SU-DHL-6 (cell line): ENCODE data around the gene RBPMS2.

Experiments used
- CTCF ChIP-seq: fragments of 200-600 bp; sonication (generic); IDR thresholded peaks from one replicate; pipeline ENCODE4 v1.5.1; 2017; ENCODE audit warnings: antibody characterized with exemption, mild to moderate bottlenecking, low read length, moderate library complexity; ENCODE audit not compliant: insufficient read depth, poor library complexity, severe bottlenecking
- EZH2phosphoT487 ChIP-seq: fragments of 200-600 bp; sonication (generic), shearing (Covaris generic); conservative IDR thresholded peaks from 2 replicates; pipeline ENCODE4 v1.6.1; 2018; ENCODE audit warnings: mild to moderate bottlenecking, antibody characterized with exemption, low read length, moderate library complexity, mixed read lengths

GRCh38 chr15:64779024-64779423 is 3.6 kb upstream of the RBPMS2 start:
- TF ChIP-seq CTCF, result no peak
- TF ChIP-seq EZH2phosphoT487, result no peak
